Uterus (tissue), 2 donors: ENCODE results near the gene NXT1.

ENCODE experiments used
- POLR2A ChIP-seq, 2 donors: fragments of 450-650 bp; IDR thresholded peaks; one replicate each; pipeline ENCODE4 v1.6.1; 2016; ENCODE audit warnings: antibody characterized with exemption in 2 of 2, mild to moderate bottlenecking in 1 of 2, moderate library complexity in 1 of 2
- TF ChIP-seq, protein P1 (sequence below), 4 experiments: fragments of 200-600 bp in 2 of 4; fragments of 450-650 bp in 2 of 4; sonication (generic) in 2 of 4; IDR thresholded peaks; one replicate each; pipeline ENCODE4 v1.5.1; 2016 to 2019; ENCODE audit warnings: antibody characterized with exemption in 4 of 4, mild to moderate bottlenecking in 2 of 4, moderate library complexity in 1 of 4

DNA sequence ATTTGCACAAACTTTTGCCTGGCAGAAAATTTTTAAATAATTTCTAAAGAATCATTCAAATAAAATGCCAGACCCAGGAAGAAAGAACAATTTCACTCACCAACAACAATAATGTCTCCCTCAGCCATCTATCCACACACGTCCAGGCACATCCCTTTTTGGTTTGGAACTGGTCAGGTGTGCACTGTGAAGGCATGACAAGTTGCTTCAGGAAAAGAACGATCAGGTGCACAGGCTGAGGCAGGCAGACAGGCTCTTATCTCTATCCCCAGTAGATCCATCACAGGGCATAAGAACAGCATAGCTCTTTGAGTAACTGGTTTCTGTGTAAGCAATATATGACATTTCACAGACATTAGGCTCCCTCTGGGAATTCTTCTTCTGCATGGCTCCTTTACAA lies 18.1 kb upstream of the NXT1 start:
- TF ChIP-seq, protein P1, sequence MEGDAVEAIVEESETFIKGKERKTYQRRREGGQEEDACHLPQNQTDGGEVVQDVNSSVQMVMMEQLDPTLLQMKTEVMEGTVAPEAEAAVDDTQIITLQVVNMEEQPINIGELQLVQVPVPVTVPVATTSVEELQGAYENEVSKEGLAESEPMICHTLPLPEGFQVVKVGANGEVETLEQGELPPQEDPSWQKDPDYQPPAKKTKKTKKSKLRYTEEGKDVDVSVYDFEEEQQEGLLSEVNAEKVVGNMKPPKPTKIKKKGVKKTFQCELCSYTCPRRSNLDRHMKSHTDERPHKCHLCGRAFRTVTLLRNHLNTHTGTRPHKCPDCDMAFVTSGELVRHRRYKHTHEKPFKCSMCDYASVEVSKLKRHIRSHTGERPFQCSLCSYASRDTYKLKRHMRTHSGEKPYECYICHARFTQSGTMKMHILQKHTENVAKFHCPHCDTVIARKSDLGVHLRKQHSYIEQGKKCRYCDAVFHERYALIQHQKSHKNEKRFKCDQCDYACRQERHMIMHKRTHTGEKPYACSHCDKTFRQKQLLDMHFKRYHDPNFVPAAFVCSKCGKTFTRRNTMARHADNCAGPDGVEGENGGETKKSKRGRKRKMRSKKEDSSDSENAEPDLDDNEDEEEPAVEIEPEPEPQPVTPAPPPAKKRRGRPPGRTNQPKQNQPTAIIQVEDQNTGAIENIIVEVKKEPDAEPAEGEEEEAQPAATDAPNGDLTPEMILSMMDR (IDR thresholded peaks at IDR 0.05): no peak
- TF ChIP-seq POLR2A (IDR thresholded peaks at IDR 0.05): no peak
